ENCODE data around the gene FANCL. TPM values are rescaled to one million over a fixed set of nuclear protein-coding genes. Genes with fewer than 3 reads are reported as not detected.
"Not testable (repeated sequence)": the region's sequence is repeated elsewhere in the genome, so short reads cannot be mapped to it uniquely, and the experiment has no call there.

FANCL gene
- 10 to 100 TPM in 1 of 3 donors, 1 to 10 TPM in 2; 4.7 to 15.5 (median 7.3) TPM for polyA plus RNA-seq

DNA sequence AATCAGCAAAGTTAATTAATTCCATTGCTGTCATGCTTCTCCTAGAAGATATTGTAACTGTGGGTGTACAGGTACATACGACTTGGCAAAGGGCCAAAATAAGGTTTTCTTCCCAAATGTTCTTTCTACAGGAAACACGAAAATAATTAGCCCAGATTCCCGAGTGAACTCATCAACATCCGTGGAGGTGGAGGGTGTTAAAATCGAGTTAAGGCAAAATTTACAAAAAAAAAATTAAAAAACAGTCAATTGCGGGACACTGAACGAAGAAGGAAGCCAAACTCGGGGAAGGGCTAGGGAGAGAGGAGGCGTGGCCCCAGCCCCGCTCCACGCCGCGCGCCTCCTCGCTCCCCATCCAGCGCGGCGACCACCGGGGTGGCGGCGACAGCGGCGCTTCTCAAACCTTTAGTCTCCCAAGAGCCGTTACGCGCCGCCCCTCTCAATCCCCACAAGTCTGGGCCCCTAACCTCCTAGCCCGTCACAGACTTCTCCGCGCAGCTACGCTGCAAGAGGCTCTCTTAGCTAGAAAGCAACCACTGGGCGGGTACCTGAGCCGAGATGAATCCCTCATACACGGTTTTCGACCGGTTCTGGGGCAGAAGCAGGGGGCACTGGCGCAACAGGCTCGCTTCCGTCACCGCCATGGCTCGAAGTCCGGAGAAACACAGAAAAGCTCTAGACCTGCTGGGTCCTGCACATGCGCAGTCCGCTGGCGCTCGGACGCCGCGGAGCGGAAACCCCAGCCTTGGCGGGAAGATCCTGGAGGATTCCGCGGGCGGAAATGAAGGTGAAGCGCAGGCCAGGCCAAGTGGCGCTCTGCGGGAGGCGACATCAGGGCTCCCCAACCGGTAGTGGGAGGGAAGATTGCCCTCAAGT lies at the start of gene FANCL:
FANCL (minus strand) TSS at position 656 of the 876 bp plus-strand sequence; CDS start at position 644, 12 bp downstream.
- H3K27ac ChIP-seq (ENCODE audit: low read depth, low read length) = no peak within 1 kb of the TSS
- 0 to 1% (median 0%) methylated on average over 59 of the region's 59 CpGs for WGBS, 3 donors

DNA sequence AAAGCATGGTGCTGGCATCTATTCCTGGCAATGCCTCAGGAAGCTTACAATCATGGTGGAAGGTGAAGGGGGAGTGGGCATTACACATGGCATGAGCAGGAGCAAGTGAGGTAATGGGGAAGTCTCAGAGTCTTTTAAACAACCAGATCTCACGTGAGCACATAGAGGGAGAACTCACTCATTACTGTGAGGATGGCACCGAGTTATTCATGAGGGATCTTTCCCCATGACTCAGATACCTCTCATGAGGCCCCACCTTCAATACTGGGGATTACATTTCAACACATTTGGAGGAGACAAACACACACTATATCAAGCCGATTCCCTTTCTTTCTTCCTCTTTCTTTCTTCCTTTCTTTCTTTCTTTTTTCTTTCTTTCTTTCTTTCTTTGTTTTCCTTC lies 47.9 kb upstream of the FANCL start:
- 81 to 88% (median 81%) methylated on average over 3 of the region's 3 CpGs for WGBS, 3 donors
- no peak overlapping the region for H3K27ac ChIP-seq (ENCODE audit: low read depth, low read length)

DNA sequence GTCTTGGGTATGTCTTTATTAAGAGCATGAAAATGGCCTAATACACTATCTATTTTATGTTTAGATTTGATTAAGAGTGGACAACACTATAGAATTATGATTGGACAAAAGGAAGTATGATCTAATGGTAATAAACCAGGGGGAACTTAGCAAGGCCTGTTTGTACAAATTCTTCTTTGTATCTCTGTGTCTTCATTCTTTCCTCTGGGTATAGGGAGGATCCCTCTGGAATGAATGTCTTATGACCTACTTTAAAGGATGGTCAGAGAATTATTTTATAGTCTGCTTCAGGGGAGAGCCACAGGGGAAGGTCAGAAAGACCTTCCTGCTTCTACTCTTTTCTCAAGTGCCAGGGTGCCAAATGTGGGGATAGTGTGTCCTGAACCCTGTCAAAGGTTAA lies 42.8 kb upstream of the FANCL start:
- no peak overlapping the region for H3K27ac ChIP-seq (ENCODE audit: low read depth, low read length)

DNA sequence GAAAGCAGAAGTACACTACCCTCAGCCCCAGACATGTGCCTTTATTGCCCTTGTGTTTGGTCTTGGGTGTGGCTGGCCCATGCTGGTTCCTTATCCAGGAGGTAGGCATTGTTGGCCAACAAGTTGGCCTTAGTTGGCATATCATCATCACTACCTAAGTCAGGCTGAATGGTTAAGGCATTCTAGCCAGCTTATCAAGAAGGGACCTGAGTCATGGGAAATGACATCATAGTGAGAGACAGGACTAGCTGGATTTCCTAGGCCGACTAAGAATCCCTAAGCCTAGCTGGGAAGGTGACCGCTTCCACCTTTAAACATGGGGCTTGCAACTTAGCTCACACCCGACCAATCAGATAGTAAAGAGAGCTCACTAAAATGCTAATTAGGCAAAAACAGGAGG lies 34.0 kb upstream of the FANCL start:
- not testable (repeated sequence) for H3K27ac ChIP-seq (ENCODE audit: low read depth, low read length)
- WGBS, 3 donors = 78 to 94% (median 79%) methylated on average over 3 of the region's 3 CpGs

DNA sequence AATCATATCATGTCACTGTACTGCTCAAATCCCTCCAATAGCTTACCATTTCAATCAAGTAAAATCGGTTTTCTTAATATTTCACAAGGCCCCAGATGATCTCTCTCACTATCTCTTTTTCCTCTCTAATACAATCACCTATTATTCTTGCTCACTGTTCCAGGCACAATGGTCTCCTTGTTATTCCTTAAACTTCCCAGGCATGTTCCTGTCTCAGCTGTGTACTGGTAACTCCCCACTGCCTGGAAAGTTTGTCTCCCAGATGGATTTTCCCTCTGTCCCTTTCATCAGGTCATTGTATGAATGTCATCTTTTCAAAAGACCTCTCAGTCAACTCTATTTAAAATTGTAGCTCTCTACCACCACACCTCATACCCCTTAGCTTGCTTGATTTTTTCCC lies 30.7 kb upstream of the FANCL start:
- H3K27ac ChIP-seq (ENCODE audit: low read depth, low read length) = no peak overlapping the region
- 53 to 91% (median 78%) methylated on average over 1 of the region's 1 CpG for WGBS, 3 donors

DNA sequence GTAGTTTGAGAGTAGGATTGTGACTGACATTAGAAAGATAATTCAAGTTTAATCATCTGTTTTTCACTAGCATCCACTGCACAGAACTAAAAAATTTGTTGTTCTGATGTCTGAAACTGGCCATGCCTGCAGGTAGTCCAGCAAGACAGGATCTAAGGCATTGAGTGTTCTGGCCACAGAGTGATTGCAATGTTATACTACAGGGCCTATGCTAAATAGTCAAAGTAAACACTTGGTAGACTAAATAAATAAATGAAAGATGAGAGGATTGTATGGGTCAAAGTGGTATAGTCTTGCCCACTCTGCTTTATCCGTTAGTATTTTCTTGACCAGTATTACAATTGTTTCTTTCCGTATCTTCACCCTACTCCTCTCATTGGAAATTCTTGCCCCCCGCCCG lies 27.6 kb upstream of the FANCL start:
- 86 to 95% (median 90%) methylated on average over 4 of the region's 4 CpGs for whole genome bisulfite sequencing, 3 donors
- no peak overlapping the region for H3K27ac ChIP-seq (ENCODE audit: low read depth, low read length)

DNA sequence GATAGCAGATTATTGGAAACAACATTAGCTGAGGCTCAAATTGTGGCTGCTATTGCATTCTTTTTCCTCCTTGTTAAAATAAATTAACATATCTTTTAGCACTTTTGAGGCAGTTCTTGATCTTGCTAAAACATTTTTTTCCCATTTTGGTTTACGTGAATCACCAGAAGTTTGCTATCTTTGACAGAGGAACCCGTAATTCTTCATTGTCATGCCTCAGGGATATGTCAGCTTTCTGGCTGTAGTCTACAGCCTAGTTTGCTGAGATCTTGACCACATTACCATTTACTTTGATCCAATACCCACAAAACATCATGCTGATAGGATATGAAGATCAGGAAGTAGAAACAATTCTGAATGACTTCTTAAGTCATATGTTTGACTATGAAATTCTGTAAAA lies 25.1 kb upstream of the FANCL start:
- H3K27ac ChIP-seq (ENCODE audit: low read depth, low read length) = no peak overlapping the region
- WGBS, 3 donors = 69 to 85% (median 76%) methylated on average over 2 of the region's 2 CpGs

DNA sequence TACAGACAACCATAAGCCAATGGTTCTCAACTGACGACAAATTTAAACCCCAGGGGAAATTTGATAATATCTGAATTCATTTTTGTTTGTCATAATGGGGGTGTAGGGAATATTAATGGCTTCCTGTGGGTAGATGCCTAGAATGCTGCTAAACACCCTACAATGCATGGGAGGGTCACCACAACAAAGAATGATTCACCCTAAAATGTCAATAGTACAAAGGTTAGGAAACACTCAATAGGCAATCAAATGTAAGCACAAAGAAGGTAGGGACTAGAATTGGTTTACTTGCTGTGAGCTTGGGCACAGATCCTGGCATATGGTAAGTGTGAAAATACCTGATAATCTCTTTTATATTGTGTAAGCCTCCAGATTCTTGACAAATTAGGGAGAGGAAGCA lies 20.1 kb upstream of the FANCL start:
- H3K27ac ChIP-seq (ENCODE audit: low read depth, low read length) = no peak overlapping the region
- WGBS, 3 donors = 40 to 75% (median 53%) methylated on average over 1 of the region's 1 CpG

DNA sequence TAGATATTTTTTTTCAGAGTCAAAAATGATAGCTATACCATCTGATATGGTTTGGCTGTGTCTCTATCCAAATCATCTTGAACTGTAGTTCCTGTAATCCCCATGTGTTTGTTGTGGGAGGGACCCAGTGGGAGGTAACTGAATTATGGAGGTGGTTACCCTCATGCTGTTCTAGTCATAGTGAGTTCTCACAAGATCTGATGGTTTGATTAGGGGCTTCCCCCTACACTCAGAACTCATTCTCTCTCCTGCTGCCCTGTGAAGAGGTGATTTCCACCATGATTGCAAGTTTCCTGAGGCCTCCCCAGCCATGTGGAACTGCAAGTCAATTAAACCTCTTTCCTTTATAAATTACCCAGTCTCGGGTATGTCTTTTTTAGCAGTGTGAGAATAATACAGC lies 17.3 kb upstream of the FANCL start:
- not testable (repeated sequence) for H3K27ac ChIP-seq (ENCODE audit: low read depth, low read length)
- 59 to 74% (median 71%) methylated on average over 1 of the region's 1 CpG for whole genome bisulfite sequencing, 3 donors

DNA sequence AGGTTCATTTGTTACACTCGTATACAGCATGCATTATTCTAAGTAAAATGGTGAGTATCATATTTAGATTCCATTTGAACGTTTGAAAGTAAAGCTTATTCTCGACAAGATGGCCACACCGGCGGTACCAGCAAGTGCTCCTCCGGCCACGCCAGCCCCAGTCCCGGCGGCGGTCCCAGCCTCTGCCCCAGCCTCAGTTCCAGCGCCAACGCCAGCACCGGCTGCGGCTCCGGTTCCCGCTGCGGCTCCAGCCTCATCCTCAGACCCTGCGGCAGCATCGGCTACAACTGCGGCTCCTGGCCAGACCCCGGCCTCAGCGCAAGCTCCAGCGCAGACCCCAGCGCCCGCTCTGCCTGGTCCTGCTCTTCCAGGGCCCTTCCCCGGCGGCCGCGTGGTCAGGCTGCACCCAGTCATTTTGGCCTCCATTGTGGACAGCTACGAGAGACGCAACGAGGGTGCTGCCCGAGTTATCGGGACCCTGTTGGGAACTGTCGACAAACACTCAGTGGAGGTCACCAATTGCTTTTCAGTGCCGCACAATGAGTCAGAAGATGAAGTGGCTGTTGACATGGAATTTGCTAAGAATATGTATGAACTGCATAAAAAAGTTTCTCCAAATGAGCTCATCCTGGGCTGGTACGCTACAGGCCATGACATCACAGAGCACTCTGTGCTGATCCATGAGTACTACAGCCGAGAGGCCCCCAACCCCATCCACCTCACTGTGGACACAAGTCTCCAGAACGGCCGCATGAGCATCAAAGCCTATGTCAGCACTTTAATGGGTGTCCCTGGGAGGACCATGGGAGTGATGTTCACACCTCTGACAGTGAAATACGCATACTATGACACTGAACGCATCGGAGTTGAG lies 10.4 kb upstream of the FANCL start:
- WGBS, 3 donors = 93 to 96% (median 94%) methylated on average over 36 to 39 of the region's 43 CpGs
- H3K27ac ChIP-seq (ENCODE audit: low read depth, low read length) = not testable (repeated sequence)

DNA sequence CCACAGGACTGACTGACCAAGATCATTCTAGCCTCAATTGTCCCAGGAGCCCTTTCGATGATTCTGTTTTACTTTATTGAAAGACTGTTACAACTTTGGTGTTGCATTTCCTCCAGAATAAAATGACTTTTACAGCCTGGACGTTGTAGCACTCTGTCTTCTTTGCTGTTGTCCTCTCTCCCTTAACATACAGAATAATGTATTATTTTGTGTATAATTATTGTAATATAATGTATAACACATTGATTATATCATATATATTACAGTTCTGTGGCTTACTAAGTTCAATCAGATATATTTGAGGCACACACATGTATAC lies 380 bp upstream of the FANCL start:
- WGBS, 3 donors = 6 to 21% (median 11%) methylated on average over 2 of the region's 2 CpGs
- H3K27ac ChIP-seq (ENCODE audit: low read depth, low read length) = no peak overlapping the region

DNA sequence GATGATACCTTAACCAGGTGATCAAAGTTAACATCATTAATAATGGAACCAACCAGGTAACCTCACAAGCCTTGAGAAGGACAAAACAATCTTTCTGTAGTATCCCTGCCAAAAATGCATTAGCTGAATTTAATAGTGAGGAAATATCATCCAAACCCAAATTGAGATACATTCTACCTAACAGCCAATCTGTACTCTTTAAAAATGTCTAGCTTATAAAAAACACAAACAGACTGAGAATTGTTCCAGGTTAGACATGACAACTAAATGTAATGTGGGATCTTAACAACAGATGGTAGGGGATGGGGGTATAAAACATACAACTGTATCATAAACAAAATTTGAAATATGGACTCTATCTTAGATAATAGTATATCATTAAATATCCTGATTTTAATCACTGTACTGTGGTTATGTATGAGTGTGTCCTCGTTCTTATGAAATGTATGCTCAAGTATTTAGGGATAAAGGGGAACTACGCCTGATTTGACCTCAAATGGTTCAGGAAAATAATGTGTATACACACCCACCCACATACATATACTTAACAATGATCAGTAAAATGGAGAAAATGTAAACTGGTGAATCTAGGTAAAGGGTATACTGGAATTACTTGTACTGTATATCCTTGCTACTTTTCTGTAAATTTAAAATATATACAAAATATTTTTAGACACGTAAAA lies 1.7 kb downstream of the FANCL start:
- no peak overlapping the region for H3K27ac ChIP-seq (ENCODE audit: low read depth, low read length)
- 67 to 85% (median 76%) methylated on average over 3 of the region's 3 CpGs for WGBS, 3 donors

DNA sequence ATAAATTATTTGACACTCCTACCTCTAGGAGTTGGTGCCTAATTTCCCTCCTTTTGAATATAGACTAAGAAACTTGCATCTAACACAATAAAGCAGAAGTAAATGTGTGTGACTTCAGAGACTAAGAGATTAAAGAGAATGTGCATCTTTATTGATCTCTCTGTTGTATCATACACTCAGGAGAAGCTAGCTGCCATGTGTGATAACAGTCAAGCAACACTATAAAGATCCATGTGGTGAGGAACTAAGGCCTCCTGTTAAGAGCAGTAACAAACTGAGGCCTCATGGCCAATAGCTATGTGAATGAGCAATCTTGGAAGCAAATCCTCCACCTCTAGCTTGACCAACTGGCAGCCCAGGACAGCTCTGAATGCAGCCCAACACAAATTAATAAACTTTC lies 3.4 kb downstream of the FANCL start:
- no peak overlapping the region for H3K27ac ChIP-seq (ENCODE audit: low read depth, low read length)

DNA sequence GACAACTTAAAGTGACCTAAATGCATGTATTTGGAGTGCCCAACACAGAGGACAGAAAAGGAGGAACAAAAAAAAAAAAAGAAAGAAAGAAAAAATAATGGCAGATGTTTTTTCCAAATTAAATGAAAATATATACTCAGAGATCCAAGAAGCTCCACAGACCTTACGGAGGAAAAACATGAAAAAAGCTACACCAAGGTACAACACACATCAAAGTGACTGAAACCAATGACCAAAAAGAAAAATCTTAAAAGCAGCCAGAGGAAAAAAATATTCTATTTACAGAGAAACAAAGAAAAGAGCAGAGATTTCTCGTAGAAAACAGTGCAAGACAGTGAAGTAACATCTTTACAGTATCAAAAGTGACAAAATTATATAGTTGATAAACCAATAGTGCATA lies 5.1 kb downstream of the FANCL start:
- WGBS, 3 donors = 96 to 100% (median 97%) methylated on average over 2 of the region's 2 CpGs
- no peak overlapping the region for H3K27ac ChIP-seq (ENCODE audit: low read depth, low read length)

DNA sequence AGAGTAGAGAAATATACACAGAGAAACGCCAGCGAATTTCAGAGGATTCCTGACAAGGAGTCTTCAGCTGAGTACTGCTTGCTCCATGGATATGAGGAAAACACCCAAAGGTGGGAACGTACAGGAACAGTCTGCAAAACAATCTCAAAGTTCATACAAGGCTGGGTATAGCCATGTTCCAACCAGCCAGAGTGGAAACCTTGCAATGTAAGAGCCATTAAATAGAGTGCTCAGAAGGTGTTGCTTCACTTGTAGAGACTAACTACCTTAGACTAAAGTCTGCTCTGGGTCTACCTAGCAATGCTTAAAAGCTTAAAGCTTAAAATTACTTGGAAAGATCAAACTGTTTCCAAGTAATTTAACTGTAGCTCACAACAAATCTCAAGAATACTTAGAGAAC lies 6.0 kb downstream of the FANCL start:
- WGBS, 3 donors = 95% methylated on average over 3 of the region's 3 CpGs
- no peak overlapping the region for H3K27ac ChIP-seq (ENCODE audit: low read depth, low read length)

DNA sequence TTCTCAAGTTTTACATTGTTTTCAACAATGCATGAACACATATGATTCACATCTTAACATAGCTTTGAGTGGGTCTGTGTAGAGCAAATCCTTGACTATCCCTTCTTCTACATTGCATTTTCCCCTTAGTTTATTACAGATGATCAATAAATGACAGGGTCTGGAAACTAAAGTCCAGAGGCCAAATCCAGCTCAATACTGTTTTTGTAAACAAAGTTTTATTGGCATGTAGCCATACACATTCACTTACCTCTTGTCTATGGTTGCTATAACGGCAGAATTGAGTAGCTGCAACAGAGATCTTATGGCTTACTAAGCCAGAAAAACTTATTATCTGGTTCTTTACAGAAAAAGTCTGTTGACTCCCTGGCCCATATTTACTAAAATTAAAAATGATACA lies 12.8 kb downstream of the FANCL start:
- 65 to 95% (median 78%) methylated on average over 1 of the region's 1 CpG for WGBS, 3 donors
- H3K27ac ChIP-seq (ENCODE audit: low read depth, low read length) = no peak overlapping the region

DNA sequence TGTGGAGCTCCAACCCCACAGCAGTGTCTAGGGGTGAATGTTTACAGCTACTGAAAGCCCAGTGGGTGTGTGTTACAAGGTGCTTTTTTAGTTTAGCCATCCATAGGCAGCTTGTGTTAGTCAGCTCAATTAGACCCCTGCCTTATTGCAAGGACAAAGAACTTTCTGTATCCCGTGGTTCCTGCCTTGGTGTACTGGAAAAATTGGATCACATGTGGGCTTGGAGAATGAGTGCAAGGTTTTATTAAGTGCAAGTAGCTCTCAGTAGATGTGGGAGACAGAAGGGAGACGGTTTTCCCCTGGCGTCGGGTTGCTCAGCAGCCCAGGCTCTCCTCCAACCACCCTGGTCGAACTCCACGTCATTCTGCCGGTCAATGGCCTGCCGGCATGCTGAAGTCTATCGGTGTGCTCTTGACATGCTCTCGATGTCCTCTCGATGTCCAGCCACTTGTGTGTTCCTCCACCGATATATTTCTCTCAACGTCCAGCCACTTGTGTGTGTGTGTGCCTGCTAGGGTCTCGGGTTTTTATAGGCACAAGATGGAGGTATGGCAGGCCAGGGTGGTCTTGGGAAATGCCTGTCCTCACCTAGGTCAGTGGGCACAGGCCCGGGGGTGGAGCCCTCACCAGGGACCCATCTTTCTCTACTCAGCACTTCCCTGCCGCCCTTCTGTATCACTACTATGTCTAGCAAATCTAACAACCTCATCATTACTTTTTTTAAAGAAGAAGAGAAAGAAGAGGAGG lies 13.8 kb downstream of the FANCL start:
- no peak overlapping the region for H3K27ac ChIP-seq (ENCODE audit: low read depth, low read length)
- WGBS, 3 donors = 97 to 98% (median 97%) methylated on average over 16 of the region's 16 CpGs

DNA sequence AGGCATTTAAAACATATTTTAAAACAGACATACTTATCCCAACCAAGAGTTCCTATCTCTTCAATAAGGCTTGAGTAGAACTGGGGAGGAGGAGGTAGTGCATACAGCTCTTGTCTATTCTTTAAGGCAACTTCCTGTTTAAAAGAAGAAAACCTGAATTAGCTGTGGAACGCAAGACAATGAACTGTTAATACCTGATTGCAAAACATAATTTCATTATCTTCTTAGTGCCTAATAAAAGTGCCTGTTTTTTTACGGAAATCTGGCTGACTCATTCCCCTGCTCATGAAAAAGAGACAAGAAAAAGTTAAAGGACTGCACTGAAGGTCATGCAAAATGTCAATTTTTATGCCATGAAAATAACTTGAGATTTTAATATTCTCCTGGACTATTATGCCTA lies 19.2 kb downstream of the FANCL start:
- WGBS, 3 donors = 53 to 72% (median 70%) methylated on average over 2 of the region's 2 CpGs
- H3K27ac ChIP-seq (ENCODE audit: low read depth, low read length) = no peak overlapping the region

DNA sequence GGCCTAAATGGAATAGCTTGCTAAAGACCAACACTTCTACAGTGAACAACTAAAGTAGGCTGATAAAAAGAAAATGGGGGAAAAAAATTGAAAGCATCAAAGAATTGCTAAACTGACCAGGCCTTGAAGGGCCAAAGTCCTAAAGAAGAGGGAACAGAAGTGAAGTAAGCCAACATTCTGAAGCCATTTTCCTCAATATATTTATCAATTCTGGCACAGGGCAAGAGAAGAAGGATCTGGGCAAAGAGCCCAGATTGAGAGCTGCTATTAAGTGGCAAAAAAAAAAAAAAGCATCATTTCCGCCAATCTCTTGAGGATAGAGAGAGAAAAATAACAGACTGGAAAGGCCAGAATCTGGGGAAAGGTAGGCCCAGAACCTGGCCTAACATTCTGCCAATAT lies 25.7 kb downstream of the FANCL start:
- WGBS, 3 donors = 24 to 70% (median 52%) methylated on average over 1 of the region's 1 CpG
- no peak overlapping the region for H3K27ac ChIP-seq (ENCODE audit: low read depth, low read length)
